Sigmoid colon (tissue), 4 donors: ENCODE measurements around the gene TPO.

ENCODE experiments used
- EP300 ChIP-seq, 4 donors: sonication (generic); formaldehyde crosslinking; IDR thresholded peaks; one replicate each; pipeline ENCODE4 v1.6.1; 2017; ENCODE audit warnings: antibody characterized with exemption in 4 of 4
- POLR2A ChIP-seq, 2 donors: fragments of 450-650 bp; IDR thresholded peaks; one replicate each; pipeline ENCODE4 v1.6.1; 2016; ENCODE audit warnings: antibody characterized with exemption in 2 of 2, mild to moderate bottlenecking in 2 of 2, moderate library complexity in 2 of 2
- POLR2AphosphoS5 ChIP-seq, 4 donors: sonication (generic); formaldehyde crosslinking; IDR thresholded peaks; one replicate each; pipeline ENCODE4 v1.6.1; 2017; ENCODE audit warnings: antibody characterized with exemption in 4 of 4
- TF ChIP-seq, protein P1 (sequence below), 4 experiments: fragments of 450-650 bp in 3 of 4; fragments of 200-600 bp in 1 of 4; IDR thresholded peaks; one replicate each; pipeline ENCODE4 v1.5.1; 2016 to 2019; ENCODE audit warnings: antibody characterized with exemption in 4 of 4, mild to moderate bottlenecking in 3 of 4, moderate library complexity in 2 of 4

DNA sequence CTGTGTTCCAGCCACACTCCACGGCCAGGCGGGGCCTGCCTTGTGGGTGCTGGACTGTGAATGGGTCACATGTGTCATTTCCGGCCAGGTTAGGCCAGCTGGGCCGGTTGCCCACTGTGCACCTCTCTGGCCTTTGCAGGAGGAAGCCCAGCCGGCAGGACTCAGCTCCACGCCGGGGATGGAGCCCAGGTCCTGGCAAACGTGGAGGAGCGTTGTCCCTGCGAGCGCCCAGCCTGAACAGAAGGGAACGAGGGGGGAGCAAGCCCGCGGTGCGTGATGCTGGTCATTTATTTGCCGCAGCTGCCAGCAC lies 178.2 kb downstream of the TPO start:
- TF ChIP-seq POLR2A (IDR thresholded peaks at IDR 0.05) (no peak), EP300 (IDR thresholded peaks at IDR 0.05) (no peak), POLR2AphosphoS5 (IDR thresholded peaks at IDR 0.05) (no peak)
- TF ChIP-seq, protein P1, sequence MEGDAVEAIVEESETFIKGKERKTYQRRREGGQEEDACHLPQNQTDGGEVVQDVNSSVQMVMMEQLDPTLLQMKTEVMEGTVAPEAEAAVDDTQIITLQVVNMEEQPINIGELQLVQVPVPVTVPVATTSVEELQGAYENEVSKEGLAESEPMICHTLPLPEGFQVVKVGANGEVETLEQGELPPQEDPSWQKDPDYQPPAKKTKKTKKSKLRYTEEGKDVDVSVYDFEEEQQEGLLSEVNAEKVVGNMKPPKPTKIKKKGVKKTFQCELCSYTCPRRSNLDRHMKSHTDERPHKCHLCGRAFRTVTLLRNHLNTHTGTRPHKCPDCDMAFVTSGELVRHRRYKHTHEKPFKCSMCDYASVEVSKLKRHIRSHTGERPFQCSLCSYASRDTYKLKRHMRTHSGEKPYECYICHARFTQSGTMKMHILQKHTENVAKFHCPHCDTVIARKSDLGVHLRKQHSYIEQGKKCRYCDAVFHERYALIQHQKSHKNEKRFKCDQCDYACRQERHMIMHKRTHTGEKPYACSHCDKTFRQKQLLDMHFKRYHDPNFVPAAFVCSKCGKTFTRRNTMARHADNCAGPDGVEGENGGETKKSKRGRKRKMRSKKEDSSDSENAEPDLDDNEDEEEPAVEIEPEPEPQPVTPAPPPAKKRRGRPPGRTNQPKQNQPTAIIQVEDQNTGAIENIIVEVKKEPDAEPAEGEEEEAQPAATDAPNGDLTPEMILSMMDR (IDR thresholded peaks at IDR 0.05), result no peak
